NCI-H82 (cell line): ENCODE measurements around the gene NFATC3.
A peak's percentile ranks its signal among the peaks of the same experiment; 100 is the strongest.

ENCODE experiments used
- DNase-seq: peaks from one replicate; lab custom pipeline; 2025; lab: John Stamatoyannopoulos, UW

The NFATC3 gene

DNA sequence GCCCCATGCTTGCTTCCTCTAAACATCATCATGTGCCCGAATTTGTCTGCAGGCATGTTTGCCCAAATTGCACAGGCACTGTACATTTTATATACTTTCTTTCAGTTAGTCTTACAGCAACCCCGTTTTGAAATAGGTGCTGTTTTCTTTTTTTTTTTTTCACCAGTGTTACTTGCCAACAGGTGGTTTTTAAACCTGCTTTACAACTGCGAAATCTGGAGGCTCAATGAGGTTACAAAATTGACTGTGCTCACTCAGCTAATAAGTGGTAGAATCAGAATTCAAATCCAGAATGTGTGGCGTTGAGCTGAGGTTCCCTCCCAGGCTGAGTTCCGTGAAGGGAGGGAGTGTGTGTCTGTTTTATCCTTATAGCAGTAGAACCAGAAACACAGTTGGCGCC, 165.8 kb downstream of the NFATC3 start:
- DNase-seq: no peak

DNA sequence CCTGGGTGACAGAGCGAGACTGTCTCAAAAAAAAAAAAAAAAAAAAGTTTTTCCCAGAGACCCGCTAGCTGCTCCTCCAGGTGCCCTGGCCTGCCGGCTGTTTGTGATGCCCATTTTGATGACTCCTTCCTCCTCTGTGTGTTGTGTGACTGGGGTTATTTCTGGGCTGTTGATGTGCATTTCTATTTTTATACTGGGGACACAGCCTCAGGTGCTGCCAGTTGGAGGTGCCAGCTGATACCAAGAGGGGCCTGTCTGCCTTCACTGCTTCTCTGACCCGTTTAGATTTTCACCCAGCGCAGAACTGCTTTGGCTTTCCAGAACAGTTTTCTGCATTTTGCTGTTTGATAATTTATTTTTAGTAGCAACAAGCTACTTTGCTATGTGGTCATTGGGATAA, 166.7 kb downstream of the NFATC3 start:
- DNase-seq: no peak

GRCh38 chr16:68252383-68252782, 167.2 kb downstream of the NFATC3 start:
- DNase-seq: no peak

- no peak for DNase-seq
These were observed 168.6 kb downstream of the NFATC3 start for GRCh38 chr16:68253721-68254120.

GRCh38 chr16:68255712-68256111, 170.5 kb downstream of the NFATC3 start:
- DNase-seq: no peak

GRCh38 chr16:68257251-68257905, 172.2 kb downstream of the NFATC3 start:
- DNase-seq: peak; percentile 12

GRCh38 chr16:68257906-68258800, 173.0 kb downstream of the NFATC3 start:
- no peak for DNase-seq

GRCh38 chr16:68259007-68259825, 174.0 kb downstream of the NFATC3 start:
- DNase-seq: no peak

- no peak for DNase-seq
These were observed 178.5 kb downstream of the NFATC3 start for GRCh38 chr16:68263559-68264127.

- DNase-seq: peak; percentile 72
These were observed 179.2 kb downstream of the NFATC3 start, which contains the start of gene SLC7A6 for GRCh38 chr16:68264128-68265077. SLC7A6 (plus strand) TSS chr16:68264526; CDS start chr16:68274727, 10,201 bp downstream.

DNA sequence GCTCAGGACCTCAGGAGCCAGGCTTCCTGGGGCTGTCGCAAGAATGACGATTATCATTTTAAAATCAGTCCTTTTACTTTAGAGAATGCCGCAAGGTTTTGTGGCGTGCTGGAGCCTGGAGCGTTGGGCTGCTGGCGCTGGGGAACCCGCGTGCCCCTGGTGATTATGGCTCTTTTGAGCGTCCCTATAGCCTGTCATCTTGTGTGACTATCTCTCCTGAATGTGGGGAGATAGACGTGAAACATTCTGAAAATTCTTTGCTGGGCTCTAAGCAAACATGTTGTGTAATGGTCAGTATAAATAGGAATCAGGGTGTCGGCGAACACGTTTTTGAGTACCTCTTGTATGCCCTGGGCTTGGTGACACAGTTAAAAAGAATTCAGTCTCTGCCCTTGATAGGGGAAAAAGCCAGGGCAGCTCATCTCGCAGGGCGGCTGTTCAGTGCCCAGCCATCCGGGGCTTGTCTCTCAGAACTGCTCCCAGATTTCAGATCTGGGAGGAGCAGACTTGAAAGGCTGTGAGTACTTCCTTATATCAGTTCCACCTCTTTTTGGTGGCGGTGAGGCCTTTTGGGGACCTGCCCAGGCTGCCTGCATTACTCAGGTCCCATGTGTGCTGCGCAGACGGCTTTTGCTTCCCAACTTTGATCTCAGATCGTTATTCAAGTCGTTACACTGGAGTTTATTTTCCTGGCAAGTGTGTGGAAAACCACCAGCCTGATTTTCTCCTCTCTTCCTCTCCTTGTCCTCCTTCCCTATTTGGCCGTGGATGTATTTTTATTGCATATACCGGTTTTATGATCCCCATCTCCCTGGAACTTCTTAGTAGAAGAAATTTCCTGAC, 180.1 kb downstream of the NFATC3 start:
- DNase-seq: peak; percentile 46

DNA sequence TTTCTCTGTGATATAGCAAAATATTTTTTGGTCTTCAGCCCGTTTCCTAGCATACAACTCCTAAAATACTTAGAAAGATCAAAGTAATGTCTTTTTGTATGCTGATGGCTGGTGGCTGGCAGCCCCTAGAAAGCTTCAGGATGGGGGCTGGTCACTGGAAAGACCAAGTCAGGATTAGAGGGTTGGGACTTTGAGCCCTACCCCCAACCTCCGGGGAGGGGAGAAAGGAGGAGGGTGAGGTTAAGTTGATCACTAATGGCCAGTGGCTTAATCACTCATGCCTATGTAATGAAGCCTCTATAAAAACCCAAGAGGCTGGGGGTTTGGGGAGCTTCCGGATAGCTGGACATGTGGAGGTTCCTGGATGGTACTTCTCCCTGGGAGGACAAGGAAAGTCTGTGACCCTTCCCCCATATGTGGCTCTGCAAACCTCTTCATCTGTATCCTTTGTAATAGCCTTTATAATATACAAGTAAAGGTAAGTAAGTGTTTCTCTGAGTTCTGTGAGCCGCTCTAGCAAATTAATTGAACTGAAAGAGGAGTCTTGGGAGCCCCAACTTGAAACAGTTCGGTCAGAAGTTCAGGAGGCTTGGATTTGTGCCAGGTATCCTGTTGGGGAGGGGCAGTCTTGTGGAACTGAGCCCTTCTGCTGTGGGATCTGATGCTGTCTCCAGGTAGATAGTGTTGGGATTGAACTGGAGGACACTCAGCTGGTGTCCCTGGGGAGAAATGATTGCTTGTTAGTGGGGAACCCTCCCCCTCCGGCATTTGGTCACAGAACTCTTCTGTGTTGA, 182.6 kb downstream of the NFATC3 start:
- peak; percentile 86 for DNase-seq

GRCh38 chr16:68269793-68270192, 184.6 kb downstream of the NFATC3 start:
- DNase-seq: no peak

DNA sequence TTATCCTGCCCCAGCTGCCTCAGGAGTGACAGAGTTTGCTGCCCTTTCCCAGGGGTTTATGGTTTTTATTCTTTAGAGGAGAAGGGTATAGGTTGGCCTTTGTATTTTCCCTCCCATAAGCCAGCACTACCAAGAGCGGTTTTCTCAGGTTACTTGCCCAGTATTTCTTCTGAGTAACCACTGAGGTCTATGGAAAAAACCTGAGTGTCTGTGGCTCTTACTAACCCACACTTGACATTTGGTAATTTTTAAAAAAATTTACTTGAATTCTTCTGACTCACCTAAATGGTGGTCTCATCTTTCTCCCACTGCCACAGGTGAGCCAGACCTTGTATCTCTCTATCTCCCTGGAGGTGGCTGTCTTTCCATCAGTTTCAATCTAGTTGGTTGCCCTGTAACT, 185.2 kb downstream of the NFATC3 start:
- no peak for DNase-seq

DNA sequence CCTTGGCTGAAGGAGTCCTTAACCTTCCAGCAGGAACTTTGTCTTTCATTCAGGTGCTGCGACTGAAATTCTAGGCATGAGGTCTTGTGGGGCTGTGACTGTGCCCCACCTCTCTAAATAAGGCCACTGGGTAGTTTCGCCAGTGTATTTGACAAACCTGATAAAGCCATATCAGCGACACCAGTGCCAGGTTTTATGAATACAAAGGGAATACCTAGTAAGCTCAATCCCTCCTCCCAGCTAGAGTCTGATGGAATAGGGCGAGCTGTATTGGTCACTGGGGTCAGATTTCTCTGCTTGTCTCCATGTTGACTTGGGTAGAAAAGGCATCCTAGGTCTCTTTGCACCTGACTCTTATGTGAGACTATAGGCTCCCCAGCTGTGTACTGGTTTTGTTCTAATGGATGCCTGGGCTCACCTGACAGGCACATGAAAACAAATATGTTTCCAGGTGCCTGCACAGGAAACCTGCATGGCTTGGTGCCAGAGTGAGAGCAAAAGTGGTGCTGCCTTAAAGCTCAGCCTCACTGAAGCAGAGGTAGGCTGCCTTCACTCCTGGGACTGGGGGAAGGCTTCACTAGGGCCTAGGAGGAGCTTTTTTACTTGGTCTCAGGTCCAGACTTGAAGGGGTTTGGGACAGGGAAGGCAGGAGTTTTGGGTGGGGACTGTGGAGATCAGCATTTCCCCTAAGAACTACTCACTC, 187.5 kb downstream of the NFATC3 start:
- no peak for DNase-seq

DNA sequence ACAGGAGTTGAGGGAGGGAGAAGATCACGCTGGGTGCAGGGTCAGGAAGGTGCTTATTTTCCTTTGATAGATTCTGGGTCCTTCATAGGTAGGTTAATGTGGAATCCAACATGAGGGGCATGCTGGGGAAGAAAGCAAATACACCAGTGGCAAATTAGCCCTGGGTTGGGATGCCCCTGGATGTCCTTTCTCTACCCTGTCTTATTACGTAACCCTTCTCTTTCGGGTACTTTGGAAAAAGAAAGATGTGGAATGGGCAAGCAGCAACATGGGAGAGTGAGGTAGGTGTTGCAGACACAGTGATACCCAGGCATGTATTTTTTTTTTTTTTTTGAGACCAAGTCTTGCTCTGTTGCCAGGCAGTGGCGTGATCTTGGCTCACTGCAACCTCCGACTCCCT, 188.3 kb downstream of the NFATC3 start:
- no peak for DNase-seq

GRCh38 chr16:68273896-68274295, 188.7 kb downstream of the NFATC3 start:
- DNase-seq: no peak

- no peak for DNase-seq
These were observed 189.3 kb downstream of the NFATC3 start for GRCh38 chr16:68274441-68274840.
